Lung (tissue), 16 donors: ENCODE results near the gene SYNM. TPM values are rescaled to one million over a fixed set of nuclear protein-coding genes. Genes with fewer than 3 reads are reported as not detected.

ENCODE experiments used
- ATAC-seq: fragments of 200-7000 bp; cut with Tn5 transposase; one replicate; pipeline ENCODE4 v1.9.1; 2020; ENCODE audit warnings: moderate number of reproducible peaks; ENCODE audit not compliant: insufficient read depth, low FRiP score
- DNase-seq, 3 donors: peaks; one replicate each; pipeline ENCODE4 v3.0.0-alpha.2; 2013 to 2017
- H3K27ac ChIP-seq, 2 donors: one replicate each; pipeline ENCODE4 v1.5.1; 2013; ENCODE audit warnings: mild to moderate bottlenecking in 2 of 2, moderate library complexity in 2 of 2, control low read depth in 1 of 2, inconsistent platforms in 1 of 2, low read depth in 1 of 2, low read length in 1 of 2
- H3K27me3 ChIP-seq, 3 donors: one replicate each; pipeline ENCODE4 v1.5.1; 2013; ENCODE audit warnings: low read length in 2 of 3; ENCODE audit not compliant: control insufficient read depth in 3 of 3, insufficient read depth in 3 of 3
- H3K36me3 ChIP-seq, 4 donors: one replicate each; pipeline ENCODE4 v1.5.1; 2013; ENCODE audit warnings: low read length in 4 of 4, mild to moderate bottlenecking in 1 of 4, moderate library complexity in 1 of 4; ENCODE audit not compliant: control insufficient read depth in 4 of 4, insufficient read depth in 4 of 4
- H3K4me1 ChIP-seq, 5 donors: one replicate each; pipeline ENCODE4 v1.5.1; 2013; ENCODE audit warnings: low read length in 5 of 5, mild to moderate bottlenecking in 2 of 5, moderate library complexity in 1 of 5; ENCODE audit not compliant: control insufficient read depth in 5 of 5, insufficient read depth in 5 of 5
- H3K4me3 ChIP-seq: one replicate; pipeline ENCODE4 v1.5.1; 2013; ENCODE audit warnings: mild to moderate bottlenecking, control low read depth, moderate library complexity
- H3K9ac ChIP-seq, 2 donors: one replicate each; pipeline ENCODE4 v1.5.1; 2013; ENCODE audit warnings: low read length in 2 of 2, control low read depth in 1 of 2; ENCODE audit not compliant: insufficient read depth in 1 of 2
- H3K9me3 ChIP-seq, 4 donors: one replicate each; pipeline ENCODE4 v1.5.1; 2013; ENCODE audit warnings: low read length in 3 of 4, mild to moderate bottlenecking in 1 of 4, moderate library complexity in 1 of 4; ENCODE audit not compliant: control insufficient read depth in 4 of 4, insufficient read depth in 3 of 4
- WGBS, 2 donors: extraction: QIAGEN DNeasy Blood & Tissue Kit; methylation state at CpG; one replicate each; pipeline ENCODE4 v1.1.7; 2013; 5-methylcytosine and 5-hydroxymethylcytosine counted together
- long read RNA-seq, 5 donors: transcript quantifications; one replicate each; lab custom pipeline, GENCODE V29; 2026
- polyA plus RNA-seq, 2 donors: library from polyadenylated mRNA; stranded (reverse); fragments of 200-250 nt; gene quantifications; one replicate each; pipeline ENCODE4 v1.2.1, GENCODE V29; 2013
- total RNA-seq, 2 donors: library from RNA; depleted of rRNA in 1 of 2; stranded (reverse); fragments of >200 nt in 1 of 2; gene quantifications; one replicate each; pipeline ENCODE4 v1.2.1, GENCODE V29; 2014 to 2021
- TF ChIP-seq, protein P1 (sequence below): IDR thresholded peaks from 2 replicates; pipeline ENCODE4 v1.5.1; 2012; ENCODE audit warnings: mild to moderate bottlenecking; ENCODE audit errors: control extremely low read depth, extremely low read depth
- donor health status: control.
- donor health status: control.
- donor health status: Bipolar disorder and iron deficiency.
- donor health status: healthy.
- donor health status: DM: yes; HTN: yes; CAD: no.

The SYNM gene
- total RNA-seq (10 to 100 TPM; 13.8 to 21.3 TPM), polyA plus RNA-seq (1 to 10 TPM; 5.3 to 8.0 TPM)
- long read RNA-seq, donor 1, result 0 reads
- long read RNA-seq, donor 2, full-length matches to known transcripts, result 4 of 4 reads
- long read RNA-seq, donor 2, partial matches to known transcripts, result 0 of 4 reads
- long read RNA-seq, donor 2, other reads (novel, unspliced or antisense), result 0 of 4 reads
- long read RNA-seq, donor 3, full-length matches to known transcripts, result 1 of 1 reads
- long read RNA-seq, donor 3, partial matches to known transcripts, result 0 of 1 reads
- long read RNA-seq, donor 3, other reads (novel, unspliced or antisense), result 0 of 1 reads
- long read RNA-seq, donor 4, full-length matches to known transcripts, result 1 of 1 reads
- long read RNA-seq, donor 4, partial matches to known transcripts, result 0 of 1 reads
- long read RNA-seq, donor 4, other reads (novel, unspliced or antisense), result 0 of 1 reads
- long read RNA-seq, donor 5, full-length matches to known transcripts, result 1 of 1 reads
- long read RNA-seq, donor 5, partial matches to known transcripts, result 0 of 1 reads
- long read RNA-seq, donor 5, other reads (novel, unspliced or antisense), result 0 of 1 reads

DNA sequence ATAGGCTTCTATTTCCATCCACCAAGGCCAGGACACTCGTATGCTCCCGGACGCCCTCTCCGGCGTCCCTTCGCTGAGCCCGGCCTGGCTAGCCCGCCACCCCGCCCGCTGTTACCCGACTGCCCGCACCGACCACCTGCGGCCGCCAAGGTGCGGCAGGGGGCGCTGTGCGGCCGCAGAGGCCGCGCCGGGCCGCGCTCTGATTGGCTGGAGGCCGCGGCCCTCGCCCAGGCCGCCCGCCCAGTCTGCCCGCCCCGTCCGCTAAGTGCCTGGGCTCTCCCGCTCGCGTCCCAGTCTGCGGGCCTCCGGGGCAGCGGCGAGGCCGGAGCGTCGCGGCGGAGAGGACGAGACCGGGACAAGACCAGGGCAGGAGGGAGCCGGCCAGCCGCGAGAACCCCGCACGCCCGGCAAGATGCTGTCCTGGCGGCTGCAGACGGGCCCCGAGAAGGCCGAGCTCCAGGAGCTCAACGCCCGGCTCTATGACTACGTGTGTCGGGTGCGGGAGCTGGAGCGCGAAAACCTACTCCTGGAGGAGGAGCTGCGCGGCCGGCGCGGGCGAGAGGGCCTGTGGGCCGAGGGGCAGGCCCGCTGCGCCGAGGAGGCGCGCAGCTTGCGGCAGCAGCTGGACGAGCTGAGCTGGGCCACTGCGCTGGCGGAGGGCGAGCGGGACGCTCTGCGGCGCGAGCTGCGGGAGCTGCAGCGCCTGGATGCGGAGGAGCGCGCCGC is at the start of gene SYNM:
Gene SYNM, plus strand, starts transcription at position 293 of the 726 bp plus-strand sequence. Its CDS starts 120 bp downstream, at position 413.
- peak within 1 kb of the TSS; percentile 77 to 92 for H3K27ac ChIP-seq
- H3K4me3 ChIP-seq, result peak within 1 kb of the TSS; percentile 63
- ATAC-seq, result peak; percentile 75
- WGBS, 2 donors, result 0 to 1% methylated on average over 78 to 91 of the region's 91 CpGs
- DNase-seq, result peak; percentile 67 to 78 (median 72)
- TF ChIP-seq, protein P1, sequence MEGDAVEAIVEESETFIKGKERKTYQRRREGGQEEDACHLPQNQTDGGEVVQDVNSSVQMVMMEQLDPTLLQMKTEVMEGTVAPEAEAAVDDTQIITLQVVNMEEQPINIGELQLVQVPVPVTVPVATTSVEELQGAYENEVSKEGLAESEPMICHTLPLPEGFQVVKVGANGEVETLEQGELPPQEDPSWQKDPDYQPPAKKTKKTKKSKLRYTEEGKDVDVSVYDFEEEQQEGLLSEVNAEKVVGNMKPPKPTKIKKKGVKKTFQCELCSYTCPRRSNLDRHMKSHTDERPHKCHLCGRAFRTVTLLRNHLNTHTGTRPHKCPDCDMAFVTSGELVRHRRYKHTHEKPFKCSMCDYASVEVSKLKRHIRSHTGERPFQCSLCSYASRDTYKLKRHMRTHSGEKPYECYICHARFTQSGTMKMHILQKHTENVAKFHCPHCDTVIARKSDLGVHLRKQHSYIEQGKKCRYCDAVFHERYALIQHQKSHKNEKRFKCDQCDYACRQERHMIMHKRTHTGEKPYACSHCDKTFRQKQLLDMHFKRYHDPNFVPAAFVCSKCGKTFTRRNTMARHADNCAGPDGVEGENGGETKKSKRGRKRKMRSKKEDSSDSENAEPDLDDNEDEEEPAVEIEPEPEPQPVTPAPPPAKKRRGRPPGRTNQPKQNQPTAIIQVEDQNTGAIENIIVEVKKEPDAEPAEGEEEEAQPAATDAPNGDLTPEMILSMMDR, result peak; percentile 64
- peaks cover 2 to 44% (median 41%) of the 10 kb centered on the region in 3 donors for H3K27me3 ChIP-seq
- H3K4me1 ChIP-seq, result peaks cover 0 to 15% (median 6%) of the 10 kb centered on the region in 5 donors
- H3K9ac ChIP-seq, result no peak within 1 kb of the TSS
- peaks cover 0 to 3% (median 0%) of the 10 kb centered on the region in 4 donors for H3K9me3 ChIP-seq
- H3K36me3 ChIP-seq, result no peaks in the 10 kb centered on the region

DNA sequence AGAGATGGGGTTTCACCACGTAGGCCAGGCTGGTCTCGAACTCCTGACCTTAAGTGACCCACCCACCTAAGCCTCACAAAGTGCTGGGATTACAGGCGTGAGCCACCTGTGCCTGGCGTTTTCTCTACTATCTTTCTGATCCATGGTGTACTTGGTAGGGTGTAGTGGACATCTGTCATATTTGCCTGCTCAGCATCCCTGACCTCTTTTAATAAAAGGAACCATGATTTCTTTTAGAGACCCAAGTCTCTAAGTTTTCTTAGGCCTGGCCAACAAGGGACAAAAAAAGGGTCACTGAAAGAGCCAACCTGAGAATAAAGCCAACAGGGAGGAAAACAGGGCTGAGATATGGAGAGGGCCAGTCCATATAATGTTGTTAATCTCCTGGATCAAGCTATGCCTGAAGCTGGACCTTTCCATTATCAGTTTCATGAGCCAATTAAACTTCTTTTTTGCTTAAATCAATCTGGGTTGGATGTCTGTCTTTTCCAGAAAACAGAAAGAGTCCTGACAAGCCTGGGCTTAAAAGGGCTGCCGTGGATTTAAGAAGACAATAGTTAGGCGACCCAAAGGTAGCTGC is 49.2 kb upstream of the SYNM start:
- no peak overlapping the region for H3K27ac ChIP-seq
- no peak overlapping the region for H3K9ac ChIP-seq
- H3K4me1 ChIP-seq, result peaks cover 0 to 6% (median 0%) of the 10 kb centered on the region in 5 donors
- 80 to 81% methylated on average over 6 of the region's 6 CpGs for WGBS, 2 donors
- DNase-seq, result no peak
- H3K4me3 ChIP-seq, result no peak overlapping the region
- ATAC-seq, result no peak
- H3K27me3 ChIP-seq, result peaks cover 0 to 6% (median 0%) of the 10 kb centered on the region in 3 donors
- no peaks in the 10 kb centered on the region for H3K36me3 ChIP-seq
- TF ChIP-seq, protein P1, result no peak
- no peaks in the 10 kb centered on the region for H3K9me3 ChIP-seq

- 72 to 81% methylated on average over 4 of the region's 4 CpGs for WGBS, 2 donors
- Histone ChIP-seq H3K9me3 (no peaks in the 10 kb centered on the region), H3K36me3 (no peaks in the 10 kb centered on the region), H3K9ac (no peak overlapping the region), H3K4me1 (peaks cover 0 to 6% (median 0%) of the 10 kb centered on the region in 5 donors), H3K27me3 (peaks cover 0 to 6% (median 0%) of the 10 kb centered on the region in 3 donors), H3K4me3 (no peak overlapping the region), H3K27ac (no peak overlapping the region)
- TF ChIP-seq, protein P1, result no peak
- DNase-seq, result no peak
- no peak for ATAC-seq
These were observed 47.9 kb upstream of the SYNM start for GRCh38 chr15:99057020-99057419.
